Tongue (tissue), 2 donors: ENCODE results near the gene INVS. TPM values are rescaled to one million over a fixed set of nuclear protein-coding genes. Genes with fewer than 3 reads are reported as not detected.
"Not testable (repeated sequence)": the region's sequence is repeated elsewhere in the genome, so short reads cannot be mapped to it uniquely, and the experiment has no call there.

Source experiments
- DNase-seq: peaks from one replicate; pipeline ENCODE4 v3.0.0-alpha.2; 2015
- total RNA-seq: library from RNA; depleted of rRNA; stranded (reverse); fragments of >200 nt; gene quantifications from one replicate; pipeline ENCODE4 v1.2.3, GENCODE V29; 2014

The INVS gene
- total RNA-seq, 1 donor from 2014 or later: 33.7 TPM

GRCh38 chr9:100083448-100084127, 15.5 kb upstream of the INVS start:
- no peak for DNase-seq

- no peak for DNase-seq
These were observed 15.0 kb upstream of the INVS start for GRCh38 chr9:100084128-100084453.

- no peak for DNase-seq
These were observed 14.3 kb upstream of the INVS start for GRCh38 chr9:100084734-100085133.

GRCh38 chr9:100086097-100086635, 12.9 kb upstream of the INVS start:
- no peak for DNase-seq

GRCh38 chr9:100087218-100087617, 11.8 kb upstream of the INVS start:
- DNase-seq: no peak

GRCh38 chr9:100088202-100088601, 10.8 kb upstream of the INVS start:
- no peak for DNase-seq

GRCh38 chr9:100090880-100091279, 8.2 kb upstream of the INVS start:
- DNase-seq: no peak

GRCh38 chr9:100091650-100092049, 7.4 kb upstream of the INVS start:
- DNase-seq: no peak

- no peak for DNase-seq
These were observed 7.0 kb upstream of the INVS start for GRCh38 chr9:100092066-100092465.

GRCh38 chr9:100094411-100094810, 4.6 kb upstream of the INVS start:
- not testable (repeated sequence) for DNase-seq

GRCh38 chr9:100096378-100096916, 2.6 kb upstream of the INVS start:
- no peak for DNase-seq

- DNase-seq: peak; percentile 67
These were observed 777 bp upstream of the INVS start for GRCh38 chr9:100098046-100098886.

GRCh38 chr9:100099722-100100042, 639 bp downstream of the INVS start:
- DNase-seq: no peak

GRCh38 chr9:100100146-100100667, 1.2 kb downstream of the INVS start:
- no peak for DNase-seq

- DNase-seq: no peak
These were observed 2.6 kb downstream of the INVS start for GRCh38 chr9:100101608-100102007.

GRCh38 chr9:100104314-100104713, 5.3 kb downstream of the INVS start:
- DNase-seq: no peak

GRCh38 chr9:100105861-100106260, 6.8 kb downstream of the INVS start:
- DNase-seq: no peak

GRCh38 chr9:100106616-100107015, 7.6 kb downstream of the INVS start:
- no peak for DNase-seq

GRCh38 chr9:100108559-100108958, 9.5 kb downstream of the INVS start:
- peak; percentile 73 for DNase-seq

GRCh38 chr9:100111235-100111634, 12.2 kb downstream of the INVS start:
- DNase-seq: peak; percentile 97

GRCh38 chr9:100112677-100113336, 13.8 kb downstream of the INVS start:
- no peak for DNase-seq

- no peak for DNase-seq
These were observed 18.3 kb downstream of the INVS start for GRCh38 chr9:100117316-100117715.

GRCh38 chr9:100120286-100120685, 21.2 kb downstream of the INVS start:
- no peak for DNase-seq
